Measurements from ENCODE around the gene CNDP2.
"Not testable (repeated sequence)": the region's sequence is repeated elsewhere in the genome, so short reads cannot be mapped to it uniquely, and the experiment has no call there.

Gene CNDP2

GRCh38 chr18:74534981-74535649, 39.0 kb downstream of the CNDP2 start:
- no peak for DNase-seq (ENCODE audit: low read depth in 3 of 3)

DNA sequence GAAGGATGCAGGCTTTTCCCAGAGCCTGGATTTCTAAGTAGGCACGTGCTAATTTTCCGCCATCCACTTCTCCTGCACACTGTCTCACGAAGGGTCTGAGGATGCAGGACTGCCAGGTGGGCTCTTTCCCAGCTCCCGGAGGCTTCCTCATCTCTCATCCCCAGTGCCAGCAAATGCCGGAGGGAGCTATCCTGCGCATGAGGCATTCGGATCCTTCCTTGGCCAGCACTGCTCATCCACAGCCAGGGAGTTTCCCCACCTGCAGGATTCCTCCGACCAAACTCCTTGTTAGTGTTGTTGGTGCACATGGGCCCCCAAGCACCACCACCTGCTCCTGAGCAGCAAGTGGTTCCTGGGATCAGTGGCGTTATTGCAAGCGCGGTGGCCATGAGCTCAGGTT, 43.1 kb downstream of the CNDP2 start:
- no peak for DNase-seq (ENCODE audit: low read depth in 3 of 3)

GRCh38 chr18:74540652-74541421, 44.7 kb downstream of the CNDP2 start:
- DNase-seq (ENCODE audit: low read depth in 3 of 3) = no peak

DNA sequence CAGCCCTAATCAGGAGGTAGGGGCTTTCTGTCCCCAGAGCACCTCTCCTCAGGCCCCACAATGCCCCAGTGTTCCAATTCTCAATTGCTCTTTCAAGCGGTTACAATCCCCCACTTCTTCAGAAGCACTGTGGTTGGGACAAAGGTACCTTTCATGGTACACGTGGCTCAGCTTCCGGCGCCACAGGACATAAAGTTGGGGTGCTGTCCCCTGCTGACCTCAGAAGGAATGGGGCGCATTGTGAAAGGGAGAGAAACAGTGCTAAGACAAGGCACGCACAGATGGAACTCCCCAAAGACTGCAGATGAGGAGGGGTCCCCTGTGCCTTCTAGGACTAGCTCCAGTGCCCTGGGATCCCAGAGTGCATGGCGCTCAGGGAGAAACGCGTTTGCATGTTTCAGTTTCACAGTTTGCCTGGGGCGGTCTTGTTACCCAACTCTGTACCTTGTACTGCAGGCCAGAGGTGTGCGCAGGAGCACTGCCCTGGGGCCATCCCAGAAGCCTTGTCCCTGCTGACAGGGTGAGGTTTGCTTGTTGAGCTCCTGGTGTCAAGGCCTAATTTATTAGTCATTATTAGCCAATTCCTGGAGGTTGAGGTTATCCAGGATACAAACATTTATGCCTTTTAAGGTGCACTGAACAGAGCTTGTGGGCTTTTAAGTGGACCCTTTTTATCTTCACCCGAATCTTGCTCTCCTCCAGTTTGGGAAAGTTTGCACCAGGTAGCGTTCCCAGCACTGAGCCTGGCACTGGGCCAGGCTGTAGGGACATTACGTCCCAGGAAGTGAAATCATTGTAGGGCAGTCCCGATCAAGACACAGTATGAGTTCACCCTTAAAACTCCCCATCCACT, 45.8 kb downstream of the CNDP2 start:
- DNase-seq (ENCODE audit: low read depth in 3 of 3) = no peak

DNA sequence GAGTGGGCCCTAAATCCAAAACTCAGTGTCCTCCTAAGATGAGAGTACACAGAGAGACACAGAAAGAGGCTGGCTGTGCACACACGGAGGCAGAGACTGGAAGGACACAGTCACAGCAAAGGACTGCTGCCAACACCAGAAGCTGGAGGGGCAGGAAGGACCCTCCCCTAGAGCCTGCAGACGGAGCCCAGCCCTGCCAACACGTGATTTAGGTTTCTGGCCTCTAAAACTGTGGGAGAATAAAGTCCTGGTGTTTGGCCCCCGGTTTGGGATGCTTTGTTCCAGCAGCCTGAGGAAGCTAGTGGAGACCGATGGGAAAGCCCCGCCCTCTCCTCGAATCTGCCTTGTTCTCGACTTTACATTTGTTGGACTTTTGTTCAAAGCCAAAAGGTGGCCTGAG, 48.7 kb downstream of the CNDP2 start:
- no peak for DNase-seq (ENCODE audit: low read depth in 3 of 3)

- DNase-seq (ENCODE audit: low read depth in 3 of 3) = no peak
Observed at GRCh38 chr18:74546007-74546406, 49.8 kb downstream of the CNDP2 start.

- no peak for DNase-seq (ENCODE audit: low read depth in 3 of 3)
Observed at GRCh38 chr18:74546751-74547530, 50.8 kb downstream of the CNDP2 start.

GRCh38 chr18:74547860-74548259, 51.7 kb downstream of the CNDP2 start:
- no peak for DNase-seq (ENCODE audit: low read depth in 3 of 3)

DNA sequence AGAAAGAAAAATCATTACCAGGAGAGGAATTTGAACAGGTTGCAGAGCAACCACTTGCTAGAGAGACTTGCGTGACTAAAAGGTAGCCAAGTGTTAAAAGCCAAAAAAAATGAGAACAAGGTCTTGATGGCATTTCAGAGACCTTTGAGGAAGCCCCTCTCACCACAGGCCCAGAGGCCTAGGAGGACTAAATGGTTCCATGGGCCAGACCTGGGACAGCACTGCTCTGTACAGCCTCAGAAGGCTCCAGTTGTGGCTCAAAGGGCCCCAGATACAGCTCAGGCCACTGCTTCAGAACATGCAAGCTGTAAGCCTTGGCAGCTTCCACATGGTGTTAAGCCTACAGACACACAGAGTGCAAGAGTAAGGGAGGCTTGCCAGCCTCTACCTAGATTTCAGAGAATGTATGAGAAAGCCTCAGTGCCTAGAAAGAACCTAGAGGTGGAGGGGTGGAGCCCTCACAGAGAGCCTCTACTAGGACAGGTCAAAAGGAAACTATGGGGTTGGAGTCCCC, 53.5 kb downstream of the CNDP2 start:
- no peak for DNase-seq (ENCODE audit: low read depth in 3 of 3)

- DNase-seq (ENCODE audit: low read depth in 3 of 3) = no peak
Observed at GRCh38 chr18:74550886-74551285, 54.7 kb downstream of the CNDP2 start.

- no peak for DNase-seq (ENCODE audit: low read depth in 3 of 3)
Observed at GRCh38 chr18:74551452-74551851, 55.3 kb downstream of the CNDP2 start.

- peak; percentile 54 to 71 (median 60) for DNase-seq (ENCODE audit: low read depth in 3 of 3)
Observed at GRCh38 chr18:74551936-74552555, 55.9 kb downstream of the CNDP2 start.

DNA sequence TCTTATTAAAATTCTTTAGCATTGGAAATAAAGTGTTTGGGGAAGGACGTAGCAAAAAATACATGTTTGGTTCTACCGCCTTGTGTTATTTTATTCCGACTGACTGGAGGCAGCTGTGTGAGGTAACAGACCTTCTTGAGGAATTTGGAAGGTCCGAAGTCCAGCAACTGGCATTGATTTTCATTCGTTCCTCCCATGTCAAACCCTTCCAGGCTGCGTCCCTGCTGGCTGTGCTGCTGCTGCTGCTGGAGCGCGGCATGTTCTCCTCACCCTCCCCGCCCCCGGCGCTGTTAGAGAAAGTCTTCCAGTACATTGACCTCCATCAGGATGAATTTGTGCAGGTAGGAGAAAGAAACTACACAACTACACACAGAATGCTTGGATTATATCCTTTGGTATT, 60.0 kb downstream of the CNDP2 start:
- no peak for DNase-seq (ENCODE audit: low read depth in 3 of 3)

GRCh38 chr18:74558096-74558495, 61.9 kb downstream of the CNDP2 start:
- DNase-seq (ENCODE audit: low read depth in 3 of 3) = no peak

- no peak for DNase-seq (ENCODE audit: low read depth in 3 of 3)
Observed at GRCh38 chr18:74562131-74562730, 66.1 kb downstream of the CNDP2 start.

- DNase-seq (ENCODE audit: low read depth in 3 of 3) = no peak
Observed at GRCh38 chr18:74562775-74563174, 66.6 kb downstream of the CNDP2 start.

GRCh38 chr18:74563999-74564398, 67.8 kb downstream of the CNDP2 start:
- no peak for DNase-seq (ENCODE audit: low read depth in 3 of 3)

DNA sequence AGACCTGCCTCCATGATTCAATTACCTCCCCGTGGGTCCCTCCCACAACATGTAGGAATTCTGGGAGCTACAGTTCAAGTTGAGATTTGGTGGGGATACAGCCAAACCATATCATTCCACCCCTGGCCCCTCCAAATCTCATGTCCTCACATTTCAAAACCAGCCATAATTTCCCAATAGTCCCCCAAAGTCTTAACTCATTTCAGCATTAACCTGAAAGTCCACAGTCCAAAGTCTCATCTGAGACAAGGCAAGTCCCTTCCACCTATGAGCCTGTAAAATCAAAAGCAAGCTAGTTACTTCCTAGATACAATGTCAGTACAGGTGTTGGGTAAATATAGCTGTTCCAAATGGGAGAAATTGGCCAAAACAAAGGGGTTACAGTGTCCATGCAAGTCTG, 69.0 kb downstream of the CNDP2 start:
- not testable (repeated sequence) for DNase-seq (ENCODE audit: low read depth in 3 of 3)

DNA sequence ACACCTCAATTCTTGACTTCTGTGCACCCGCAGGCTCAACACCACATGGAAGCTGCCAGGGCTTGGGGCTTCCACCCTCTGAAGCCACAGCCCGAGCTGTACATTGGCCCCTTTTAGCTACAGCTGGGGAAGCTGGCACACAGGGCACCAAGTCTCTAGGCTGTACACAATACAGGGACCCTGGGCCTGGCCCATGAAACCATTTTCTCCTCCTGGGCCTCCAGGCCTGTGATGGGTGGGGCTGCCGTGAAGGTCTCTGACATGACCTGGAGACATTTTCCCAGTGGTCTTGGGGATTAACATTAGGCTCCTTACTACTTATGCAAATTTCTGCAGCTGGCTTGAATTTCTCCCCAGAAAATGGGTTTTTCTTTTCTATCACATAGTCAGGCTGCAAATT, 69.8 kb downstream of the CNDP2 start:
- not testable (repeated sequence) for DNase-seq (ENCODE audit: low read depth in 3 of 3)

GRCh38 chr18:74567822-74568221, 71.7 kb downstream of the CNDP2 start:
- DNase-seq (ENCODE audit: low read depth in 3 of 3) = no peak

GRCh38 chr18:74569401-74569800, 73.2 kb downstream of the CNDP2 start:
- DNase-seq (ENCODE audit: low read depth in 3 of 3) = no peak
